Measurements from ENCODE around the gene FZD10. TPM values are rescaled to one million over a fixed set of nuclear protein-coding genes. Genes with fewer than 3 reads are reported as not detected.

FZD10 gene, protein sequence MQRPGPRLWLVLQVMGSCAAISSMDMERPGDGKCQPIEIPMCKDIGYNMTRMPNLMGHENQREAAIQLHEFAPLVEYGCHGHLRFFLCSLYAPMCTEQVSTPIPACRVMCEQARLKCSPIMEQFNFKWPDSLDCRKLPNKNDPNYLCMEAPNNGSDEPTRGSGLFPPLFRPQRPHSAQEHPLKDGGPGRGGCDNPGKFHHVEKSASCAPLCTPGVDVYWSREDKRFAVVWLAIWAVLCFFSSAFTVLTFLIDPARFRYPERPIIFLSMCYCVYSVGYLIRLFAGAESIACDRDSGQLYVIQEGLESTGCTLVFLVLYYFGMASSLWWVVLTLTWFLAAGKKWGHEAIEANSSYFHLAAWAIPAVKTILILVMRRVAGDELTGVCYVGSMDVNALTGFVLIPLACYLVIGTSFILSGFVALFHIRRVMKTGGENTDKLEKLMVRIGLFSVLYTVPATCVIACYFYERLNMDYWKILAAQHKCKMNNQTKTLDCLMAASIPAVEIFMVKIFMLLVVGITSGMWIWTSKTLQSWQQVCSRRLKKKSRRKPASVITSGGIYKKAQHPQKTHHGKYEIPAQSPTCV
- 0.47 TPM in 1 of 2 replicates, not detected in the other for total RNA-seq (ENCODE audit: low replicate concordance)

DNA sequence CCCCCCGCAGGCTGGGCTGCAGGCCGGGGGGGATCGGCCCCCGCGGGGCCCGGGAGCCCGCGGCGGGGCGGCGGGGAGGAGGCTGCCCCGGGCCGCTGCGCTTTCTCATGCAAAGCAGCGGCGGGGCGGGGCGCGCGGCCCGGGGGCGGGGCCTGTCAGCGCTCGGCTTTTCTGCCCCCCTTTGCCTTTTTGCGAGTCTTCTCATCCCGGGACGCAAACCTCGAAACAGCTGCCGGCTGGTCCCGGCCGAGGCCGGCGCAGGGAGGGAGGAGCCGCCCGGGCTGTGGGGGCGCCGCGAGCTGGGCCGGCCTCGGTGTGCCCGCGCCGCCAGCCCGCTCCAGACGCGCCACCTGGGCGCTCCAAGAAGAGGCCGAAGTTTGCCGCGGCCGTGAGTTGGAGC lies at the start of gene FZD10:
FZD10 (plus strand) TSS at position 198 of the 400 bp plus-strand sequence. CDS start 479 bp downstream, outside the sequence.

Other genes with a start within 250 kb of the FZD10 start
- not detected in 2 replicates for gene PIWIL1, start 175.4 kb downstream of the FZD10 start, total RNA-seq (ENCODE audit: low replicate concordance)